GM18498 (cell line): ENCODE data around the gene LRRTM3.

Source experiments
- ATAC-seq: cut with Tn5 transposase; IDR thresholded peaks from one replicate; pipeline ENCODE4 v1.9.1; 2021; ENCODE audit warnings: mild to moderate bottlenecking, moderate library complexity; ENCODE audit not compliant: unreplicated experiment

Gene LRRTM3

DNA sequence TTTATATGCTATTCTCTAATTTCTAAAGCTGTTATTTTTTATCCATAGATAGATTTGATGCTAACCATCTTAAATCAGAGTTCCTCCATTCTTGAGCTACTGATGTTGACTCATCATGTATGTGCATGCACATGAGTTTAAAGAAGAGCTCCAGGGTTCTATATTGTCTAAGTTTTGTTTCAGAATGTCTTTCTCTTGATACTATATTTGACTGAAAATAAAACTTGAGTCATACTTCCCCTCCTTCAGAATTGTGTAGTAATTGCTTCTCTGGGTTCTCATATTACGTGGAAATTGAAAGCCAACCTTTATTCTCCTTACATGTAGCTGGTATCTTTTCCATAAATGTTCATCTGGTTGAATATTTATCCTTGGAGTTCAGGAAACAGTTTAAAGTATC is 89.4 kb downstream of the LRRTM3 start:
- no peak for ATAC-seq

- no peak for ATAC-seq
Measured at GRCh38 chr10:67017218-67017617, 91.4 kb downstream of the LRRTM3 start.

- no peak for ATAC-seq
Measured at GRCh38 chr10:67022099-67022498, 96.3 kb downstream of the LRRTM3 start.

DNA sequence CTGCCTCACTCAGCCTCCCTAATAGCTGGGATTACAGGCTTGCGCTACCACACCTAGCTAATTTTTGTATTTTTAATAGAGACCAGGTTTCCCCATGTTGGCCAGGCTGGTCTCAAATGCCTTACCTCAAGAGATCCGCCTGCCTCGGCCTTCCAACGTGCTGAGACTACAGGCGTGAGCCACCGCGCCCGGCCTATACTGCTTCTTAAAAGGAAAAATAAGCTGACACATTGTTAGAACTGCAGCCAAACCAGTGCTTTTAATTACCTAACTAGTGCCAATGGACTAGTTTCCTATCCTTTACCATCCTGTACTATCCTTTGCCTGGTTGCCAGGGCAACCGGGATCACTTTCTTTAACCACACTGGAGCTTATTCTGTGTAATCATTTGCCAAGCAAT is 108.0 kb downstream of the LRRTM3 start:
- no peak for ATAC-seq

DNA sequence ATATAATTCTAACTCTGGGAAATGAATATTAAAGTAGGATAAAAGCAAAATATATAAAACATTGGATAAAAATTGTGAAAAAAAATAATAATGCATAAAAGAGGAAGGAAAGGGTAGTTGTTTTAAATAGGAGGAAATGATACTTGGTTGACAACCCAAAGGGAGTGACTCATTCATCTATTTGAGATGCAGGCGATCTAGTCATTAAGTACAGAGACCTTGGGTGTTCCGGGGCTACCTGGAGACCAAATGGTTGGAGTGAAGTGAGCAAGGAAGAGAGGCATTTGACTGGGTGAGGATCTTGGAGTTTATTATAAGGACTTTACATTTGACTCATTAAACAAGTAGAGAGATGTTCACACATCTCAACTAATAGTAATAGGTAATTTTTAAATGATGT is 111.0 kb downstream of the LRRTM3 start:
- no peak for ATAC-seq

DNA sequence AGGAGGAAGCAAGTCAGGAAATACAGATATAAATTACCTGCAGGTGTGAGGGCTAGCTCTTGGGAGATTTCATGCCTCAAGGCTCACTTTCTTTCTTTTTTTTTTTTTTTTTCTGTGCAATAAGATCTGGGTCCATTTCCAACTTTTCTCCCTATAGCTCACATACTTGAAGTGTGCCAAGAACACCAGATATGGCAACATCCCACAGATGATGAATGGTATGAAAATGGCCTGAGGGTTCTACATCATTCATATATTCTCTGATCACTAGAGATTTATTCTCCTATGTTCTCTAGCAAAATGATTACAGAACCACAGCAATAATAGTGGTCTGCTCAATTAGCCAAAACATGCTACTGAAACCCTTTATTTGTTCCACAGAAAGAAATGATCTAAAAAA is 117.2 kb downstream of the LRRTM3 start:
- no peak for ATAC-seq

- ATAC-seq = no peak
Measured at GRCh38 chr10:67045404-67045803, 119.6 kb downstream of the LRRTM3 start.

DNA sequence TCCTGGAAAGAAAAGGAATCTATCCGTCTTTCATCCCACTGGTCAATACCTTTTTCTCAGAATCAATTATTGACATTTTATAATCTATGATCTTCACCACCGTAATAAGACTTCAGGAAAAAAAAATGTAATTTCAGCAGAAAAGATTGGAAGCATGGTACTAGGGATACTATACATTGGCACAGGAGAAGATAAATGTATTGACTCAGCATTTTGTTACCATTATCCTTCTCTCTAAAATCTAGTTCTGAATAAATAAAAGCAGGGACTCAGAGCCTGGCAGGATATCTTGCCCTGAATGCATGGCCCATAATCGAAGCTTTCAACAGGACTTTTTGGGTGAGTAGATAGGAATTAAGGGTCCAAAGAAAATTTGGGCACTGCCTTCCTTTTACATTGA is 120.7 kb downstream of the LRRTM3 start:
- no peak for ATAC-seq

DNA sequence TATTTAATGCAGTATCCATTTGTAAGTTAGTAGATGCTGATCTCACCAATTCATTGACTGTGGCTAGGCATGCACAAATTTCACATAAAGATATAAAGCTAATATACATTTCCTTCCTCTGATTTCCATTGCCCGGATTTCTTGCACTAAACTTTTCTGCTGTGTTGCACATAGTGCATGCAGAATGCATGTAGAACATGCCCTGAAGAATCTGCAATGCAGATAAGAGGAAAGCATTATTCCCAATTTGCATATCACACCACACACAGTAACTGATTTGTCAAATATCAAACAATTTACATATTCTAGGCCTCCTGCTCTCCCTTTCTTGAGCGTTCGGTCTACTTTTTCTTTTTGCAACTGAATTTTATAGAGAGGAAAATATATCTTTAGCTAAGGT is 124.2 kb downstream of the LRRTM3 start:
- no peak for ATAC-seq

GRCh38 chr10:67050415-67050814 is 124.6 kb downstream of the LRRTM3 start:
- no peak for ATAC-seq

DNA sequence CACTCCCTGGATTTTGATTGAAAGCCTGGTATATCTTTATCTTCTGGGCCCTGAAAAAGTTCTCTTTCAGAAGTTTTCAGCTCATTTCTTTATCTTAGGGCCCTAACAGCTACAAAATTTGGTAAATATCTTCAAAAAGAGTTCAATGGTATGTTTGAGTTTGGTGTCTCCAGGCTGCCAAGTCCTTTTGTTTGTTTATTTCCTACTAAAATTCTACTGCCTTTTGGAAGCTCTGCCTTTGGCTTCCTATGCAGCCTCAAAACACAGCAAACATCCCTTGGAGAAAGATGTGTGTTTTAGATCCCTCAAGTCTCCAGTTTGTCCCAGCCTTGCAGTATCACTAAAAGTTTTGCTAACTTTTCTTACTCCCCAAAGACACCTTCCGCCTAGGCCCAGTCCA is 146.8 kb downstream of the LRRTM3 start:
- no peak for ATAC-seq

- ATAC-seq = no peak
Measured at GRCh38 chr10:67075491-67075971, 149.7 kb downstream of the LRRTM3 start.

GRCh38 chr10:67076144-67076543 is 150.3 kb downstream of the LRRTM3 start:
- no peak for ATAC-seq

DNA sequence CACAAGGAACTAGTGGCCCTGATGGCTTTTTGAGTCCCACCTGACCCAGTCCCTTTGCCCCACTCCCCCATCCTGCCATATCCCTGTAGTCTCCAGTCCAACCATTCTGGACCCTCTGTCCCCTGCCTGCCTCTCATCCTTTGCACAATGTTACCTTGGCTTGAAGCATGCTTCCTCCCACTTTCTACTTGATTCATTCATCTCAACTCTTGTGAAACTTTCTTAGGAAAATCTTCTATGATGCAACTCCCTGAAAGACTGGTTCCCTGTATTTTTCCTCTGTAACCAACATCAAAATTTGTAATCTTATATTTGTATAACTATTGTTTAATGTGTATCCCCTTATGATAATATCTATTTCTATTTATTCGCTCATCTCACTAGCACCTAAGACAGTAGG is 151.5 kb downstream of the LRRTM3 start:
- no peak for ATAC-seq

- no peak for ATAC-seq
Measured at GRCh38 chr10:67079126-67079525, 153.3 kb downstream of the LRRTM3 start.

DNA sequence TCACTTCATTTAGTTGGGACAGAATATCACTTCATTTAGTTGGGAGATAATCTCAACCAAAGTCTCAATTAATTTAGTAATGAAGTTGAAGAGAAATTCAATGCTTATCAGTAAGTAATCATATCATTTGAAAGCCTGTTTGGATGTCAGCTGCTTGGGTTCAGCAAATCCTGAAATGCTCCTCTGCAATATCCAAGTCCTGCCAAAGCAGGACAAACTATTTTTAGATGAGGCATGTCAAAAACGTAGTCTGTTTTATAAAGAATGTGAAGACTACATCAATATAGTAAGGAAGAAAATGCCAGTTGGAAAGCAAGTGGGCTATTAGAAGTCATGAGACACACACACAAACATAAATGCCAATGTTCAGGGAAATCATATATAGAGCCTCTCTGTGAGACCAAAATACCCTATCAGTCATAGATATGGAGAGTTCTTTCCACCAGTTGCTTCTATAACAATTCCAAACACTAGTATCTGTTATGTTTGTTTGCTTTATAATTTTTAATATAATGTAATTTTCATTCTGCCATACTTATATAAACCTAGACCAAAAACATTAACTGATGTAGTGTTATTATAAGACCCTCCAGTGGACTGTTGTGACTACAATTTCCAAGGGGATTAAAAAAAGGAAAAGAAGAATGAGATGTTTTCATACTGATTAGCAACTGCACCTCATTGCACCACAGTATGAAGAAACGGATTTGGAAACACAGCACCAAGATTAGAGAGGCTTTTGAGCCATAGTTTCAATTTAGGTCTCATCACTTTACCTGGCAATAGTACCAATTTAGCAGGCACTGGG is 160.7 kb downstream of the LRRTM3 start:
- ATAC-seq = no peak

- no peak for ATAC-seq
Measured at GRCh38 chr10:67087135-67087425, 161.2 kb downstream of the LRRTM3 start.

DNA sequence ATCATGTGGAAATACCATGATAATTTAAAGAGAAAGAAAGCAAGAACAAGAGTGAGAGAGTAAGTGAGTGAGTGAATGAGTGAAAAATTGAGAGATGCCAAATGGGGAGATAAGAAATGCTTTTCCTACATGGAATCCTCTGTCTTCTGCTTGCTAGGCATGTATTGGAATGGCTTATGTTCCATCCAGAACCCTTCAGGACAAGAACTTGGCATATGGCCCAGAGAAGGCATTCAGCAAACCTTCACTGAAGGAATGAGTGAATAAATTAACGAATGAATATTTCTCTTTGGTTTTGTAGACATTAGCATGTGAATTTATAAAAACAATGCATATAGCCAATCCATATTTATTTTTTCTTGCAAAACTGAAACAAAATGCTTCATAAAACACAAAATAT is 162.2 kb downstream of the LRRTM3 start:
- ATAC-seq = no peak

DNA sequence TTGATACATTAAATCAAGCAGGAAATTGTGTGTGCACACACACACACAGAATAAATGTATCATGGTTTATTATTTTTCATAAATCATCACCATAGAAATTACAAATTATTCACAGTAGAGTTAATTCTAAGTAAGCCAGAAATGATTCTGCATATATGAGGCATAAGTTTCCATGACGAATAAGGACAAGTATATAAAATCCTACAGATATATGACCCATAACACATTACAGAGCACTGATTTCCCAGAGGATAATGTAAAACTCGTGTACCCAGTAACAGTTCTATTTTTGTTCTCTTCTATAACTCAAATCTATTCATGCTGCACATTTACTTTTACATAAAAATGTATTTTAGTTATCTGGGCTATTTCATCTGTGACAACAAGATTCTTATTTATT is 169.7 kb downstream of the LRRTM3 start:
- no peak for ATAC-seq

GRCh38 chr10:67098461-67098860 is 172.6 kb downstream of the LRRTM3 start:
- no peak for ATAC-seq

GRCh38 chr10:67100951-67101350 is 175.1 kb downstream of the LRRTM3 start:
- no peak for ATAC-seq

GRCh38 chr10:67107670-67108069 is 181.8 kb downstream of the LRRTM3 start:
- ATAC-seq = no peak

- no peak for ATAC-seq
Measured at GRCh38 chr10:67110286-67110685, 184.4 kb downstream of the LRRTM3 start.
